IMR-90 (cell line): Measurements from ENCODE around the gene KCNIP1.

Experiments used
- BHLHE40 ChIP-seq: fragments of 150-350 bp; IDR thresholded peaks from 2 replicates; pipeline ENCODE4 v1.6.1; 2016; ENCODE audit warnings: mild to moderate bottlenecking, low read depth, low read length
- CEBPB ChIP-seq: IDR thresholded peaks from 2 replicates; pipeline ENCODE4 v1.6.1; 2012; ENCODE audit warnings: low read depth, low read length, improper control_type of control experiment
- CTCF ChIP-seq: conservative IDR thresholded peaks from 2 replicates; pipeline ENCODE4 v1.5.1; 2012; ENCODE audit warnings: mild to moderate bottlenecking, low read depth, low read length, improper control_type of control experiment
- MAZ ChIP-seq: IDR thresholded peaks from 2 replicates; pipeline ENCODE4 v1.6.1; 2012; ENCODE audit warnings: low read depth, mild to moderate bottlenecking, low read length, improper control_type of control experiment, moderate library complexity, borderline replicate concordance
- NFE2L2 ChIP-seq: fragments of 150-350 bp; IDR thresholded peaks from 2 replicates; pipeline ENCODE4 v1.6.1; 2016; ENCODE audit warnings: low read depth, mild to moderate bottlenecking, low read length
- POLR2A ChIP-seq: IDR thresholded peaks from 2 replicates; pipeline ENCODE4 v1.6.1; 2012; ENCODE audit warnings: mild to moderate bottlenecking, low read depth, low read length
- RAD21 ChIP-seq: IDR thresholded peaks from 2 replicates; pipeline ENCODE4 v1.6.1; 2012; ENCODE audit warnings: low read length, improper control_type of control experiment
- RFX5 ChIP-seq: IDR thresholded peaks from 2 replicates; pipeline ENCODE4 v1.8.0; 2012; ENCODE audit warnings: low read depth, mild to moderate bottlenecking, low read length, moderate library complexity
- SMC3 ChIP-seq: fragments of 150-350 bp; IDR thresholded peaks from 2 replicates; pipeline ENCODE4 v1.6.1; 2016; ENCODE audit warnings: low read depth, mild to moderate bottlenecking, antibody characterized with exemption, low read length, moderate library complexity
- TF ChIP-seq, protein P1 (sequence below): fragments of 150-350 bp; IDR thresholded peaks from 2 replicates; pipeline ENCODE4 v1.6.1; 2017; ENCODE audit warnings: mild to moderate bottlenecking, antibody characterized with exemption, low read length, low read depth
- TF ChIP-seq, protein P2 (sequence below): fragments of 150-350 bp; IDR thresholded peaks from 2 replicates; pipeline ENCODE4 v1.6.1; 2016; ENCODE audit warnings: low read depth, mild to moderate bottlenecking, low read length, moderate library complexity, borderline replicate concordance

DNA sequence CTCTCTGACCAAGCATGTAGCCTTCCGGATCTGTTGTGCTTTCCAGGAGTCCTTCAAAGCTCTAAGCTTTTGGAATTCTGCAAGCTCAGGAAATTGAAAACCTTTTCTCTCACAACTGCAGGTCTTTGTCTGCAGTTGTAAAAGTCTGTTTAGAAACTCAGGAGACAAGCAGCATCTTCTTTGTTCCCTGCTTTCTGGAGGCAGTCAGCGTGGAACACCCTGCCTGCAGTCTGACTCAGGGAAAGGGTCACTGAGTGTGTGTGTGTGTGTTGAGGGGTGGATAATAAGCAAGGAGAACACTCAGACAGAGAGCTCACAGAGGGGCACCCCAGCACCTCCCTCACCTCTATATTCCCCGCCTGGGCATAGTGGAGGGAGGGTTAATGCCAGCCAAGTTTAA, 29.1 kb downstream of the KCNIP1 start:
- TF ChIP-seq CTCF, result no peak
- no peak for TF ChIP-seq CEBPB
- TF ChIP-seq, protein P1, sequence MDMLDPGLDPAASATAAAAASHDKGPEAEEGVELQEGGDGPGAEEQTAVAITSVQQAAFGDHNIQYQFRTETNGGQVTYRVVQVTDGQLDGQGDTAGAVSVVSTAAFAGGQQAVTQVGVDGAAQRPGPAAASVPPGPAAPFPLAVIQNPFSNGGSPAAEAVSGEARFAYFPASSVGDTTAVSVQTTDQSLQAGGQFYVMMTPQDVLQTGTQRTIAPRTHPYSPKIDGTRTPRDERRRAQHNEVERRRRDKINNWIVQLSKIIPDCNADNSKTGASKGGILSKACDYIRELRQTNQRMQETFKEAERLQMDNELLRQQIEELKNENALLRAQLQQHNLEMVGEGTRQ, result no peak
- no peak for TF ChIP-seq POLR2A
- no peak for TF ChIP-seq MAZ
- no peak for TF ChIP-seq RAD21
- TF ChIP-seq NFE2L2, result no peak
- TF ChIP-seq BHLHE40, result no peak
- TF ChIP-seq RFX5, result no peak
- TF ChIP-seq, protein P2, sequence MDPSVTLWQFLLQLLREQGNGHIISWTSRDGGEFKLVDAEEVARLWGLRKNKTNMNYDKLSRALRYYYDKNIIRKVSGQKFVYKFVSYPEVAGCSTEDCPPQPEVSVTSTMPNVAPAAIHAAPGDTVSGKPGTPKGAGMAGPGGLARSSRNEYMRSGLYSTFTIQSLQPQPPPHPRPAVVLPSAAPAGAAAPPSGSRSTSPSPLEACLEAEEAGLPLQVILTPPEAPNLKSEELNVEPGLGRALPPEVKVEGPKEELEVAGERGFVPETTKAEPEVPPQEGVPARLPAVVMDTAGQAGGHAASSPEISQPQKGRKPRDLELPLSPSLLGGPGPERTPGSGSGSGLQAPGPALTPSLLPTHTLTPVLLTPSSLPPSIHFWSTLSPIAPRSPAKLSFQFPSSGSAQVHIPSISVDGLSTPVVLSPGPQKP, result no peak
- TF ChIP-seq SMC3, result no peak
